ENCODE results near the gene CNOT9.
A peak's percentile ranks its signal among the peaks of the same experiment; 100 is the strongest.

DNA sequence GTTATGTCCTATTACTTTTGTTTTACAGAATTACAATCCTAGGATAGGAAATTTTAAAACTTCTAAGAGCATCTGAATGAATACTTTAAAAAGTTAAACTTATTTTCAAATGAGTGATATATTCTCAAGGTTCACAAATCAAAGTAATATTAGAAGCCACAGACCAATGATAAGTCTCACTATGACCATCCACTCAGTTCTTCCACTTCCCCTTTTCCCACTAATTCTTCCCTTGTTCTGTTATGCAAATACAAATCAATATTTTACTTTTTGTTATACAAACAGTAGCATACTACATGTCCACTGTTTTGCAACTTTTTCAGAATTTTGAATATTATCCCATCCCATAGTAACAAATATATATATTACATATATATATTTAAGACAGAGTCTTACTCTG is 20.7 kb upstream of the CNOT9 start:
- TF ChIP-seq, protein P1, sequence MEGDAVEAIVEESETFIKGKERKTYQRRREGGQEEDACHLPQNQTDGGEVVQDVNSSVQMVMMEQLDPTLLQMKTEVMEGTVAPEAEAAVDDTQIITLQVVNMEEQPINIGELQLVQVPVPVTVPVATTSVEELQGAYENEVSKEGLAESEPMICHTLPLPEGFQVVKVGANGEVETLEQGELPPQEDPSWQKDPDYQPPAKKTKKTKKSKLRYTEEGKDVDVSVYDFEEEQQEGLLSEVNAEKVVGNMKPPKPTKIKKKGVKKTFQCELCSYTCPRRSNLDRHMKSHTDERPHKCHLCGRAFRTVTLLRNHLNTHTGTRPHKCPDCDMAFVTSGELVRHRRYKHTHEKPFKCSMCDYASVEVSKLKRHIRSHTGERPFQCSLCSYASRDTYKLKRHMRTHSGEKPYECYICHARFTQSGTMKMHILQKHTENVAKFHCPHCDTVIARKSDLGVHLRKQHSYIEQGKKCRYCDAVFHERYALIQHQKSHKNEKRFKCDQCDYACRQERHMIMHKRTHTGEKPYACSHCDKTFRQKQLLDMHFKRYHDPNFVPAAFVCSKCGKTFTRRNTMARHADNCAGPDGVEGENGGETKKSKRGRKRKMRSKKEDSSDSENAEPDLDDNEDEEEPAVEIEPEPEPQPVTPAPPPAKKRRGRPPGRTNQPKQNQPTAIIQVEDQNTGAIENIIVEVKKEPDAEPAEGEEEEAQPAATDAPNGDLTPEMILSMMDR (IDR thresholded peaks at IDR 0.05 in 2 of 3, conservative IDR thresholded peaks at IDR 0.05 in 1 of 3; ENCODE audit: control insufficient read depth in 2 of 3, extremely low read depth in 1 of 3, insufficient read depth in 1 of 3, low read depth in 3 of 3, low read length in 3 of 3) = no peak
- TF ChIP-seq TAF1 (IDR thresholded peaks at IDR 0.05; ENCODE audit: borderline replicate concordance, low read depth, low read length) = no peak
- no peak for TF ChIP-seq JUND (IDR thresholded peaks at IDR 0.05; ENCODE audit: low read depth, low read length)
- TF ChIP-seq, protein P2, sequence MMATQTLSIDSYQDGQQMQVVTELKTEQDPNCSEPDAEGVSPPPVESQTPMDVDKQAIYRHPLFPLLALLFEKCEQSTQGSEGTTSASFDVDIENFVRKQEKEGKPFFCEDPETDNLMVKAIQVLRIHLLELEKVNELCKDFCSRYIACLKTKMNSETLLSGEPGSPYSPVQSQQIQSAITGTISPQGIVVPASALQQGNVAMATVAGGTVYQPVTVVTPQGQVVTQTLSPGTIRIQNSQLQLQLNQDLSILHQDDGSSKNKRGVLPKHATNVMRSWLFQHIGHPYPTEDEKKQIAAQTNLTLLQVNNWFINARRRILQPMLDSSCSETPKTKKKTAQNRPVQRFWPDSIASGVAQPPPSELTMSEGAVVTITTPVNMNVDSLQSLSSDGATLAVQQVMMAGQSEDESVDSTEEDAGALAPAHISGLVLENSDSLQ (IDR thresholded peaks at IDR 0.05) = no peak
- TF ChIP-seq EZH2 (IDR thresholded peaks at IDR 0.05; ENCODE audit: borderline replicate concordance, control insufficient read depth, low read depth, low read length) = no peak
- TF ChIP-seq YBX1 (IDR thresholded peaks at IDR 0.05) = no peak
- TF ChIP-seq NFIC (IDR thresholded peaks at IDR 0.05; ENCODE audit: low read depth, low read length) = peak; percentile 80; the same call in 1 of the 2 replicates
- TF ChIP-seq, protein P3, sequence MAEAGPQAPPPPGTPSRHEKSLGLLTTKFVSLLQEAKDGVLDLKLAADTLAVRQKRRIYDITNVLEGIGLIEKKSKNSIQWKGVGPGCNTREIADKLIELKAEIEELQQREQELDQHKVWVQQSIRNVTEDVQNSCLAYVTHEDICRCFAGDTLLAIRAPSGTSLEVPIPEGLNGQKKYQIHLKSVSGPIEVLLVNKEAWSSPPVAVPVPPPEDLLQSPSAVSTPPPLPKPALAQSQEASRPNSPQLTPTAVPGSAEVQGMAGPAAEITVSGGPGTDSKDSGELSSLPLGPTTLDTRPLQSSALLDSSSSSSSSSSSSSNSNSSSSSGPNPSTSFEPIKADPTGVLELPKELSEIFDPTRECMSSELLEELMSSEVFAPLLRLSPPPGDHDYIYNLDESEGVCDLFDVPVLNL (IDR thresholded peaks at IDR 0.05; ENCODE audit: low read depth, low read length) = no peak
- no peak for TF ChIP-seq POLR2AphosphoS5 (IDR thresholded peaks at IDR 0.05; ENCODE audit: low read length)

Data from GM12878 (cell line).